ENCODE data around the gene FAM3A.

DNA sequence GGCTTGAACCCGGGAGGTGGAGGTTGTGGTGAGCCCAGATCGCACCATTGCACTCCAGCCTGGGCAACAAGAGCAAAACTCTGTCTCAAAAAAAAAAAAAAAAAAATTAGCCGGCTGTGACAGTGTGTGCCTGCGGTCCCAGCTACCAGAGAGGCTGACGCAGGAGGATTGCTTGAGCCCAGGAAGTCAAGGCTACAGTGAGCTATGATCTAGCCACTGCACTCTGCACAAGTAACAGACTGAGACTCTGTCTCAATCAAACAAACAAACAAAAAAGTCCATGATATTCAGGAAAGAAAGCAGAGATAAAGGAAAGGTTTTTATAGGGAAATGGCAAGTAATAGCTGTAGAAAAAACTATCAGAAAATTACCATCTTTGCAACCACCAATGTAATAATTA, 34.8 kb downstream of the FAM3A start:
- no peak for TF ChIP-seq POLR2AphosphoS5 (IDR thresholded peaks at IDR 0.05; ENCODE audit: low read depth, low read length)
- TF ChIP-seq POLR2A (IDR thresholded peaks at IDR 0.05; ENCODE audit: low read depth, low read length), result no peak
- no peak for TF ChIP-seq TAF1 (IDR thresholded peaks at IDR 0.05; ENCODE audit: borderline replicate concordance, low read depth, low read length)
